CD14-positive monocyte (primary cell): ENCODE results near the gene INS. TPM values are rescaled to one million over a fixed set of nuclear protein-coding genes. Genes with fewer than 3 reads are reported as not detected.

Experiments
- DNase-seq, 3 donors: peaks; one replicate each; pipeline ENCODE4 v3.0.0-alpha.2; 2011 to 2022
- H2AFZ ChIP-seq: 2 replicates; pipeline ENCODE4 v1.6.0; 2012; ENCODE audit warnings: mild to moderate bottlenecking, low read depth, low read length, inconsistent platforms; ENCODE audit not compliant: insufficient read depth, poor library complexity, severe bottlenecking
- H3K27ac ChIP-seq, 2 donors: 1 replicate in 1 of 2; 2 replicates in 1 of 2; pipeline ENCODE4 v1.5.1; 2012 to 2013; ENCODE audit warnings: low read length in 2 of 2, control low read depth in 1 of 2, inconsistent platforms in 1 of 2, low read depth in 1 of 2, mild to moderate bottlenecking in 1 of 2
- H3K27me3 ChIP-seq, 2 donors: one replicate each; pipeline versions ENCODE4 v1.6.0 to v1.6.1; 2011 to 2013; ENCODE audit warnings: low read length in 2 of 2; ENCODE audit not compliant: control insufficient read depth in 2 of 2, insufficient read depth in 2 of 2
- H3K36me3 ChIP-seq, 2 donors: replicated peaks in 1 of 2; 1 replicate in 1 of 2; 2 replicates in 1 of 2; pipeline versions ENCODE4 v1.5.1 to v1.6.1; 2012 to 2013; ENCODE audit warnings: low read length in 2 of 2, control low read depth in 1 of 2, inconsistent platforms in 1 of 2, mild to moderate bottlenecking in 1 of 2; ENCODE audit not compliant: insufficient read depth in 2 of 2, control insufficient read depth in 1 of 2
- H3K4me1 ChIP-seq, 2 donors: 1 replicate in 1 of 2; 2 replicates in 1 of 2; pipeline versions ENCODE4 v1.5.1 to v1.6.1; 2012 to 2013; ENCODE audit warnings: low read length in 2 of 2, control low read depth in 1 of 2, inconsistent platforms in 1 of 2, mild to moderate bottlenecking in 1 of 2, moderate library complexity in 1 of 2; ENCODE audit not compliant: insufficient read depth in 2 of 2, control insufficient read depth in 1 of 2
- H3K4me2 ChIP-seq: replicated peaks from 2 replicates; pipeline ENCODE3; 2012; ENCODE audit warnings: low read length, moderate library complexity, mild to moderate bottlenecking; ENCODE audit not compliant: poor library complexity, severe bottlenecking; ENCODE audit errors: extremely low read depth
- H3K4me3 ChIP-seq, 3 experiments: fragments of 200-600 bp in 1 of 3; sonication (generic) in 1 of 3; replicated peaks in 1 of 3; 1 replicate in 2 of 3; 2 replicates in 1 of 3; pipeline ENCODE4 v1.5.1; 2011 to 2013; ENCODE audit warnings: low read length in 3 of 3, mild to moderate bottlenecking in 3 of 3, control low read depth in 2 of 3, low read depth in 2 of 3, inconsistent platforms in 1 of 3, moderate library complexity in 1 of 3
- H3K79me2 ChIP-seq: 2 replicates; pipeline ENCODE4 v1.6.0; 2012; ENCODE audit warnings: mild to moderate bottlenecking, control low read depth, inconsistent platforms, low read length, moderate library complexity; ENCODE audit not compliant: insufficient read depth
- H3K9ac ChIP-seq: 2 replicates; pipeline ENCODE4 v1.6.0; 2017; ENCODE audit warnings: low read length, mild to moderate bottlenecking; ENCODE audit not compliant: insufficient read depth, poor library complexity, severe bottlenecking
- H3K9me3 ChIP-seq, 2 donors: replicated peaks in 1 of 2; 1 replicate in 1 of 2; 2 replicates in 1 of 2; pipeline versions ENCODE4 v1.5.1 to v1.6.1; 2012 to 2013; ENCODE audit warnings: low read length in 2 of 2, control low read depth in 1 of 2; ENCODE audit not compliant: control insufficient read depth in 1 of 2, insufficient read depth in 1 of 2
- H4K20me1 ChIP-seq: 2 replicates; pipeline ENCODE4 v1.6.0; 2012; ENCODE audit warnings: mild to moderate bottlenecking, low read length, control low read depth, moderate library complexity; ENCODE audit not compliant: insufficient read depth
- H3K27ac Mint-ChIP-seq, 7 donors: one replicate each; pipeline ENCODE4 v1.8.0; 2020; ENCODE audit warnings: mild to moderate bottlenecking in 7 of 7, mixed read lengths in 7 of 7, moderate library complexity in 6 of 7, inconsistent platforms in 2 of 7
- H3K27me3 Mint-ChIP-seq, 3 donors: one replicate each; pipeline ENCODE4 v1.8.0; 2021 to 2022; ENCODE audit warnings: low read depth in 3 of 3, mild to moderate bottlenecking in 3 of 3, mixed read lengths in 3 of 3, moderate library complexity in 3 of 3, inconsistent platforms in 1 of 3
- H3K36me3 Mint-ChIP-seq, 2 donors: one replicate each; pipeline ENCODE4 v1.8.0; 2020; ENCODE audit warnings: mixed read lengths in 2 of 2, inconsistent platforms in 1 of 2, mild to moderate bottlenecking in 1 of 2
- H3K4me1 Mint-ChIP-seq: one replicate; pipeline ENCODE4 v1.8.0; 2020; ENCODE audit warnings: mild to moderate bottlenecking, mixed read lengths
- H3K4me3 Mint-ChIP-seq, 2 donors: one replicate each; pipeline ENCODE4 v1.8.0; 2020; ENCODE audit warnings: mild to moderate bottlenecking in 2 of 2, mixed read lengths in 2 of 2, moderate library complexity in 1 of 2
- H3K9me3 Mint-ChIP-seq, 7 donors: one replicate each; pipeline ENCODE4 v1.8.0; 2020 to 2022; ENCODE audit warnings: mixed read lengths in 7 of 7, mild to moderate bottlenecking in 6 of 7, moderate library complexity in 6 of 7, inconsistent platforms in 2 of 7
- CTCF ChIP-seq: fragments of 200-600 bp; IDR thresholded peaks from one replicate; pipeline ENCODE4 v1.8.0; 2022; ENCODE audit warnings: antibody characterized with exemption, mild to moderate bottlenecking
- WGBS: methylation state at CpG from one replicate; pipeline ENCODE4 v1.1.5; 2013; ENCODE audit warnings: missing lambda C conversion rate; ENCODE audit not compliant: insufficient coverage; 5-methylcytosine and 5-hydroxymethylcytosine counted together
- intact Hi-C, 2 donors: fragments of 100-400 bp; cut with micrococcal nuclease; formaldehyde crosslinking; loops; one replicate each; pipeline versions ENCODE4 v1.15.0 to v1.15.1; 2023
- polyA plus RNA-seq, 3 donors: library from polyadenylated mRNA; depleted of rRNA in 1 of 3; unstranded in 2 of 3; stranded (reverse) in 1 of 3; fragments of 300-500 nt in 2 of 3; fragments of >200 nt in 1 of 3; fragmentation: Illumina TruSeq in 2 of 3; gene quantifications; 1 replicate in 2 of 3; 2 replicates in 1 of 3; pipeline ENCODE4 v1.2.3, GENCODE V29; 2012 to 2021

Gene INS
- polyA plus RNA-seq, 3 donors: not detected

DNA sequence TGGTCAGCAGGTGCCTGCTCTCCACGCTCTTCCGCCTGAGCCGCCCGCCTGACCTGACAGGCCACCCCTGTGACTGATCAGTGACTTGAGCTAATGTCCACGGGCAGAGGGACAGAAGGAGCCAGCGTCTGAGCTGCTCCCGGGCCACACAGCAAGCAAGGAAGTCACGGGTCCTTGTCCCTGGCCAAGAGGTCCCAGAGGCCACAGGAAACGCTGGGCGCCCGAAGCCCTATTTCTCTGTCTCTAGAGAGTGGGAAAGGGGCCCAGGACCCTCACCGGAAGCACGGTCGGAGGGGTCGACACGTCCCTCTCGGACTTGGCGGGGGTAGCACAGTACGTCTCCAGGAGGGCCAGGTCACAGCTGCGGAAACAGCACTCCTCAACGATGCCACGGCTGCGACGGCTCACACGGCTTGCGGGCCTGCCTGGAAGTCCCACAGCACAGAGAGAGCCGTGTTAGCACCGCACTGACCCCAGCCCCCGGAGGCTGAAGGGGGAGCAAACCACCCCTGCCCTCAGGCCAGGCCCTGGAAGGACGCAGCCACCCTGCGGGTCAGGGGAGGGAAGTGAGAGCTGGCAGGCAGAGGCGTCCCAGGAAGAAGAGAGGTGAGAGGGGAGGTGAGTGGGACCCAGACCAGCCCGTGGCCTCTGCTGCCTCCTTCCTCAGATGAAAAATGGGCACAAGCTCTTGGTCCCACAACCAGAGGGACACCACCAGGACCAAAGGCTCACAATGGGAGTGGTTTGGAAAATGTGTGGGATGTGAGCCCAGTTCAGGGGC lies 27.6 kb downstream of the INS start:
- Histone ChIP-seq H3K9me3 (peaks cover 0 to 12% of the 10 kb centered on the region in 2 donors), H3K27ac (no peak overlapping the region), H2AFZ (no peak overlapping the region), H3K79me2 (no peaks in the 10 kb centered on the region), H3K4me2 (no peak overlapping the region), H4K20me1 (no peaks in the 10 kb centered on the region), H3K36me3 (no peaks in the 10 kb centered on the region), H3K4me3 (no peak overlapping the region), H3K27me3 (peaks cover 11 to 46% of the 10 kb centered on the region in 2 donors), H3K4me1 (no peaks in the 10 kb centered on the region), H3K9ac (no peak overlapping the region)
- H3K36me3 Mint-ChIP-seq: no peaks in the 10 kb centered on the region
- intact Hi-C loops: no loop called here
- 64% methylated on average over 29 of the region's 33 CpGs for WGBS
- H3K9me3 Mint-ChIP-seq: peaks cover 0 to 14% (median 7%) of the 10 kb centered on the region in 7 donors
- no peak for DNase-seq
- no peak for TF ChIP-seq CTCF
- H3K4me1 Mint-ChIP-seq: peaks cover 4% of the 10 kb centered on the region
- peak overlapping the region in 1 of 2 donors; percentile 59 for H3K4me3 Mint-ChIP-seq
- no peak overlapping the region for H3K27ac Mint-ChIP-seq
- peaks cover 51 to 75% (median 62%) of the 10 kb centered on the region in 3 donors for H3K27me3 Mint-ChIP-seq

- no peak for DNase-seq
- H3K4me1 Mint-ChIP-seq: peaks cover 2% of the 10 kb centered on the region
- no peak overlapping the region for H3K4me2 ChIP-seq
- 54% methylated on average over 24 of the region's 24 CpGs for WGBS
- H3K9ac ChIP-seq: no peak overlapping the region
- no peak for TF ChIP-seq CTCF
- no peaks in the 10 kb centered on the region for H4K20me1 ChIP-seq
- peaks cover 0 to 12% of the 10 kb centered on the region in 2 donors for H3K9me3 ChIP-seq
- H3K36me3 Mint-ChIP-seq: no peaks in the 10 kb centered on the region
- no peak overlapping the region for H3K27ac Mint-ChIP-seq
- H3K27ac ChIP-seq: no peak overlapping the region
- H3K4me1 ChIP-seq: no peaks in the 10 kb centered on the region
- H3K79me2 ChIP-seq: no peaks in the 10 kb centered on the region
- H2AFZ ChIP-seq: no peak overlapping the region
- H3K27me3 ChIP-seq: peaks cover 8 to 41% of the 10 kb centered on the region in 2 donors
- no peaks in the 10 kb centered on the region for H3K36me3 ChIP-seq
- peaks cover 49 to 70% (median 58%) of the 10 kb centered on the region in 3 donors for H3K27me3 Mint-ChIP-seq
- peaks cover 0 to 14% (median 7%) of the 10 kb centered on the region in 7 donors for H3K9me3 Mint-ChIP-seq
- peak overlapping the region in 1 of 2 donors; percentile 59 for H3K4me3 Mint-ChIP-seq
- H3K4me3 ChIP-seq: no peak overlapping the region
- intact Hi-C loops: no loop called here
Measured at GRCh38 chr11:2132874-2133240, 28.2 kb downstream of the INS start.
